Epithelial cell of proximal tubule (primary cell): Measurements from ENCODE around the gene ITGA11. TPM values are rescaled to one million over a fixed set of nuclear protein-coding genes. Genes with fewer than 3 reads are reported as not detected.

Experiments used
- DNase-seq: peaks from one replicate; pipeline ENCODE4 v3.0.0-alpha.2; 2011; ENCODE audit warnings: low read depth
- H3K4me3 ChIP-seq: 2 replicates; pipeline ENCODE4 v1.5.1; 2011; ENCODE audit warnings: low read depth, mild to moderate bottlenecking, low read length
- total RNA-seq: library from RNA; depleted of rRNA; stranded (reverse); fragments of >200 nt; gene quantifications from 2 replicates; pipeline ENCODE4 v1.2.3, GENCODE V29; 2015
- TF ChIP-seq, protein P1 (sequence below): conservative IDR thresholded peaks from 2 replicates; pipeline ENCODE4 v1.5.1; 2012; ENCODE audit warnings: low read depth, mild to moderate bottlenecking, low read length

Gene ITGA11
- total RNA-seq, 1 donor from 2014 or later: 1.6 TPM

DNA sequence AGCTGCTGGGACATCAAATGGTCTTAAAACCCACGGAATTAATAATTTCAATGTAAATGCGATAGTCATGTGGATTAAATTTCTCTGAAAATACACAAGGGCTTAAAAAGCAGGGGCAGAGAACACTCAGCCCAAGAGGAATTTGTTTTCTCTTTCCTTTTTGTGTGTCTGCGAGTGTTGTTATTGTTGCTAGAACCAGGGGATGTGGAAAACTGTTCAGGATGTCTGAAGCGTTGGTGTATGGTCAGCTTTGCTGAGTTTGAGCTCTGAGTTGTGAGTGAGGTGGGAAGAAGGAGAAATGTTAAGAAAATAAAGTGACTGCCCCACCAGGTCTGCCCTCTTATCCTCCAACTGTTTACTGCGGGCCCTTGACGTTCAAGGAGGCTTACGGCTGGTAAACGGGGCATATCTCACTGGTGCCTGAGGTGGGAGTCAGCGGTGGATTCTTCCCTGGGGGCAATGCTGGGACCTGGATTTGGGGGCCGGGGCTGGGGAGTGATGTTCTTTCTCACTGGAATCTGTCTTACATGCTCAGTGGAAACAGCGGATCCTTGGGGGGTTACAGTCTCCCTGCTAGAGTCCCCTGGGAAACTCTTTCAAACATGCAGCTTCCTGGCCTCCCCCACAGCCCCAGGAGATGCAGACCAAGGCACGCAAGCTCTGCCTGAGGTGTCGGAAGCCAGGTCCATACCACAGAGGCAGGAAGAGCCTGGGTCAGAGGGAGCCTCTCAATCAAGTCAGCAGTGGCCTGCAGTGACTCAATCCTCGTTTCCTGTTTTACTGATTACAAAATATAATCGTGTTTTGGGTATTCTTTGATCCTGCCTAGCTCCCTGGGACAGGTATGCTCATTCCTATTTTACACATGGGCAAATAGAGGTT is 41.8 kb downstream of the ITGA11 start:
- no peak overlapping the region for H3K4me3 ChIP-seq
- DNase-seq: no peak
- TF ChIP-seq, protein P1, sequence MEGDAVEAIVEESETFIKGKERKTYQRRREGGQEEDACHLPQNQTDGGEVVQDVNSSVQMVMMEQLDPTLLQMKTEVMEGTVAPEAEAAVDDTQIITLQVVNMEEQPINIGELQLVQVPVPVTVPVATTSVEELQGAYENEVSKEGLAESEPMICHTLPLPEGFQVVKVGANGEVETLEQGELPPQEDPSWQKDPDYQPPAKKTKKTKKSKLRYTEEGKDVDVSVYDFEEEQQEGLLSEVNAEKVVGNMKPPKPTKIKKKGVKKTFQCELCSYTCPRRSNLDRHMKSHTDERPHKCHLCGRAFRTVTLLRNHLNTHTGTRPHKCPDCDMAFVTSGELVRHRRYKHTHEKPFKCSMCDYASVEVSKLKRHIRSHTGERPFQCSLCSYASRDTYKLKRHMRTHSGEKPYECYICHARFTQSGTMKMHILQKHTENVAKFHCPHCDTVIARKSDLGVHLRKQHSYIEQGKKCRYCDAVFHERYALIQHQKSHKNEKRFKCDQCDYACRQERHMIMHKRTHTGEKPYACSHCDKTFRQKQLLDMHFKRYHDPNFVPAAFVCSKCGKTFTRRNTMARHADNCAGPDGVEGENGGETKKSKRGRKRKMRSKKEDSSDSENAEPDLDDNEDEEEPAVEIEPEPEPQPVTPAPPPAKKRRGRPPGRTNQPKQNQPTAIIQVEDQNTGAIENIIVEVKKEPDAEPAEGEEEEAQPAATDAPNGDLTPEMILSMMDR: no peak

GRCh38 chr15:68389041-68389930 is 42.7 kb downstream of the ITGA11 start:
- H3K4me3 ChIP-seq: no peak overlapping the region
- no peak for DNase-seq
- TF ChIP-seq, protein P1: no peak

- H3K4me3 ChIP-seq: no peak overlapping the region
- TF ChIP-seq, protein P1: no peak
- DNase-seq: no peak
These were observed 44.4 kb downstream of the ITGA11 start for GRCh38 chr15:68387381-68388143.

GRCh38 chr15:68386587-68387288 is 45.2 kb downstream of the ITGA11 start:
- H3K4me3 ChIP-seq: no peak overlapping the region
- TF ChIP-seq, protein P1: no peak

GRCh38 chr15:68385671-68386586 is 46.0 kb downstream of the ITGA11 start:
- no peak overlapping the region for H3K4me3 ChIP-seq
- TF ChIP-seq, protein P1: no peak
- no peak for DNase-seq

More at GRCh38 chr15:68386587-68387288, 45.2 kb downstream of the ITGA11 start:
- DNase-seq: no peak
